H9 (cell line): ENCODE data around the gene DDRGK1. TPM values are rescaled to one million over a fixed set of nuclear protein-coding genes. Genes with fewer than 3 reads are reported as not detected.

Experiments used
- DNase-seq: peaks from one replicate; pipeline ENCODE4 v3.0.0-alpha.2; 2017
- H2AFZ ChIP-seq: one replicate; pipeline ENCODE4 v1.6.1; 2013; ENCODE audit warnings: mild to moderate bottlenecking, low read length, control low read depth, moderate library complexity
- H2AK5ac ChIP-seq: 2 replicates; pipeline ENCODE4 v1.6.1; 2013; ENCODE audit warnings: low read length, control low read depth, mixed read lengths; ENCODE audit not compliant: insufficient read length
- H2BK120ac ChIP-seq: one replicate; pipeline ENCODE4 v1.6.1; 2013; ENCODE audit warnings: low read depth, mild to moderate bottlenecking, low read length, control low read depth, inconsistent platforms; ENCODE audit not compliant: poor library complexity, severe bottlenecking
- H2BK12ac ChIP-seq: 2 replicates; pipeline ENCODE4 v1.6.1; 2013; ENCODE audit warnings: low read length, control low read depth, mixed read lengths, low read depth; ENCODE audit not compliant: insufficient read length
- H2BK15ac ChIP-seq: 2 replicates; pipeline ENCODE4 v1.6.1; 2013; ENCODE audit warnings: low read depth, low read length, control low read depth
- H2BK20ac ChIP-seq: one replicate; pipeline ENCODE4 v1.6.1; 2013; ENCODE audit warnings: low read depth, mild to moderate bottlenecking, low read length, control low read depth, inconsistent platforms; ENCODE audit not compliant: poor library complexity, severe bottlenecking
- H2BK5ac ChIP-seq: 2 replicates; pipeline ENCODE4 v1.6.1; 2013; ENCODE audit warnings: low read length, control low read depth, mixed read lengths; ENCODE audit not compliant: insufficient read length
- H3K14ac ChIP-seq: 2 replicates; pipeline ENCODE4 v1.6.1; 2013; ENCODE audit warnings: low read length, control low read depth; ENCODE audit not compliant: insufficient read depth
- H3K18ac ChIP-seq: 2 replicates; pipeline ENCODE4 v1.6.1; 2013; ENCODE audit warnings: low read depth, mild to moderate bottlenecking, mixed read lengths, low read length, control low read depth; ENCODE audit not compliant: insufficient read length
- H3K23ac ChIP-seq: 2 replicates; pipeline ENCODE4 v1.6.1; 2013; ENCODE audit warnings: low read length, control low read depth, mixed read lengths, low read depth; ENCODE audit not compliant: insufficient read length
- H3K23me2 ChIP-seq: 2 replicates; pipeline ENCODE4 v1.6.1; 2013; ENCODE audit warnings: low read depth, mild to moderate bottlenecking, mixed read lengths, low read length, control low read depth; ENCODE audit not compliant: insufficient read length, poor library complexity, severe bottlenecking
- H3K27ac ChIP-seq: 2 replicates; pipeline ENCODE4 v1.5.1; 2013; ENCODE audit warnings: low read length, control low read depth, mixed read lengths, low read depth; ENCODE audit not compliant: insufficient read length
- H3K27me3 ChIP-seq: 2 replicates; pipeline ENCODE4 v1.6.1; 2013; ENCODE audit warnings: low read length, control low read depth, inconsistent platforms; ENCODE audit not compliant: insufficient read depth
- H3K4ac ChIP-seq: 2 replicates; pipeline ENCODE4 v1.6.1; 2013; ENCODE audit warnings: low read depth, mild to moderate bottlenecking, control low read depth, inconsistent platforms, low read length, moderate library complexity
- H3K4me1 ChIP-seq: 2 replicates; pipeline ENCODE4 v1.6.1; 2013; ENCODE audit warnings: low read length, control low read depth, inconsistent platforms; ENCODE audit not compliant: insufficient read depth
- H3K4me2 ChIP-seq: 2 replicates; pipeline ENCODE4 v1.6.1; 2013; ENCODE audit warnings: low read length, control low read depth, mixed read lengths; ENCODE audit not compliant: insufficient read length, insufficient read depth
- H3K56ac ChIP-seq: 2 replicates; pipeline ENCODE4 v1.6.1; 2013; ENCODE audit warnings: low read depth, mild to moderate bottlenecking, mixed read lengths, low read length, control low read depth; ENCODE audit not compliant: insufficient read length
- H3K79me1 ChIP-seq: 2 replicates; pipeline ENCODE4 v1.6.1; 2013; ENCODE audit warnings: low read depth, mild to moderate bottlenecking, moderate library complexity, low read length, control low read depth, inconsistent platforms; ENCODE audit not compliant: insufficient read depth, poor library complexity, severe bottlenecking
- H3K79me2 ChIP-seq: 2 replicates; pipeline ENCODE4 v1.6.1; 2013; ENCODE audit warnings: low read length, control low read depth, inconsistent platforms; ENCODE audit not compliant: insufficient read depth
- H3K9ac ChIP-seq: 2 replicates; pipeline ENCODE4 v1.6.1; 2013; ENCODE audit warnings: low read length, control low read depth, mixed read lengths; ENCODE audit not compliant: insufficient read length; ENCODE audit errors: extremely low read depth
- H3K9me3 ChIP-seq: one replicate; pipeline ENCODE4 v1.6.1; 2013; ENCODE audit warnings: low read depth, low read length, inconsistent platforms; ENCODE audit not compliant: control insufficient read depth
- H3T11ph ChIP-seq: one replicate; pipeline ENCODE4 v1.6.1; 2013; ENCODE audit warnings: mild to moderate bottlenecking, low read length, control low read depth, inconsistent platforms
- H4K20me1 ChIP-seq: one replicate; pipeline ENCODE4 v1.6.1; 2013; ENCODE audit not compliant: control insufficient read depth, insufficient read length, insufficient read depth
- H4K5ac ChIP-seq: 2 replicates; pipeline ENCODE4 v1.6.1; 2013; ENCODE audit warnings: low read depth, mild to moderate bottlenecking, mixed read lengths, low read length, control low read depth; ENCODE audit not compliant: insufficient read length
- H4K8ac ChIP-seq: replicated peaks from 2 replicates; pipeline ENCODE4 v1.6.1; 2013; ENCODE audit warnings: low read length, control low read depth, mixed read lengths, low read depth; ENCODE audit not compliant: insufficient read length
- H4K91ac ChIP-seq: 2 replicates; pipeline ENCODE4 v1.6.1; 2013; ENCODE audit warnings: low read depth, mild to moderate bottlenecking, moderate library complexity, mixed read lengths, low read length, control low read depth; ENCODE audit not compliant: insufficient read length
- H3K27ac Mint-ChIP-seq, 3 experiments: 2 replicates in 2 of 3; 3 replicates in 1 of 3; pipeline ENCODE4 v1.8.0; 2020 to 2021; ENCODE audit warnings: mixed read lengths in 3 of 3, mild to moderate bottlenecking in 1 of 3, moderate library complexity in 1 of 3
- H3K27me3 Mint-ChIP-seq: 2 replicates; pipeline ENCODE4 v1.8.0; 2021; ENCODE audit warnings: low read depth, mild to moderate bottlenecking, moderate library complexity, mixed read lengths
- H3K36me3 Mint-ChIP-seq, 3 experiments: 2 replicates in 2 of 3; 3 replicates in 1 of 3; pipeline ENCODE4 v1.8.0; 2020 to 2021; ENCODE audit warnings: low read depth in 3 of 3, mixed read lengths in 3 of 3; ENCODE audit not compliant: insufficient read depth in 1 of 3
- H3K4me1 Mint-ChIP-seq, 2 experiments: 2 replicates each; pipeline ENCODE4 v1.8.0; 2020; ENCODE audit warnings: mixed read lengths in 2 of 2
- H3K4me3 Mint-ChIP-seq, 2 experiments: 2 replicates in 1 of 2; 3 replicates in 1 of 2; pipeline ENCODE4 v1.8.0; 2020 to 2021; ENCODE audit warnings: mild to moderate bottlenecking in 2 of 2, mixed read lengths in 2 of 2, moderate library complexity in 1 of 2
- H3K9me3 Mint-ChIP-seq, 2 experiments: 2 replicates in 1 of 2; 3 replicates in 1 of 2; pipeline ENCODE4 v1.8.0; 2020; ENCODE audit warnings: mild to moderate bottlenecking in 2 of 2, mixed read lengths in 2 of 2, moderate library complexity in 1 of 2
- WGBS: extraction: QIAGEN DNeasy Blood & Tissue Kit; methylation state at CpG from one replicate; pipeline ENCODE4 v1.1.7; 2013; ENCODE audit warnings: missing lambda C conversion rate, low lambda C conversion rate, mixed read lengths; ENCODE audit not compliant: insufficient read length; ENCODE audit errors: extremely low coverage; 5-methylcytosine and 5-hydroxymethylcytosine counted together
- total RNA-seq: library from RNA; stranded (reverse); gene quantifications from 2 replicates; pipeline ENCODE4 v1.2.1, GENCODE V29; 2021
- TF ChIP-seq, protein P1 (sequence below): fragments of 200-600 bp; sonication (generic); conservative IDR thresholded peaks from 3 replicates; pipeline ENCODE4 v1.8.0; 2021; ENCODE audit warnings: antibody characterized with exemption, mild to moderate bottlenecking

Gene DDRGK1
- total RNA-seq, 1 experiment from 2014 or later, result 58.1 TPM

DNA sequence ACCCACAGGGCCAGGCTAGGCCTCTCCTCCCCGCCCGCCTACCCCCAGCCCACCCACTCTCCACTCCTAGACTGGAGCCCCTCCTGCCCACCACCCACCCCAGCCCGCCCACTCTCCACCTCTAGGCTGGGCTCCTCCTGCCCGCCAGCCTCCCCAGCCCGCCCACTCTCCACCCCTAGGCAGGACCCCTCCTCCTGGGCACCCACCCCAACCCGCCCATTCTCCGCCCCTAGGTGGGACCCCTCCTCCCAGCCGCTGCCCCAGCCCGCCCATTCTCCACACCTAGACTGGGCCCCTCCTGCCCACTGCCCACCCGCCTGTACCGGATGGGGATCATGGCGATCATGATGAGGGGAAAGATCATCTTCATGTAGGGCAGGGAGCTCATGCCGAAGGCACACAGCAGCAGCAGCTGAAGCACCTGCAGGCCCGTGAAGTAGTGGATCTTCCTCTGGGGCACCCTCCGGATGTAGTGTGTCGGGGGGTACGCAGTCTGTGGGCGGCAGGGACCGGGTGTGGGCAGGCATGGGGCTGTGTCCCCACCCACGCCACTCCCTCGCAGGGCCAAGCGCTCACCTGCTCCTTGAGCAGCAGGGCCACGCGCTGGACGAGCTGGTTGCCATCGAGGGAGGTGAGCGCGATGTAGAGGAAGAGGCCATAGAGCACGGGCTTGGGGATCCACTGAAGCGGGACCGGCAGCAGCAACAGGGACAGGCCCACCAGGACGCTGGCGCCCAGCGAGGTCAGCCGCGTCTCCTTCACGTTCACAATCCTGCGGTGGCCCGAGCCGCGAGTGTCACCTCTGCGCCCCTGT is 23.7 kb upstream of the DDRGK1 start:
- H4K8ac ChIP-seq, result no peak overlapping the region
- peaks cover 4 to 41% (median 8%) of the 10 kb centered on the region in 3 experiments; a peak in 4 of 7 replicates for H3K36me3 Mint-ChIP-seq
- TF ChIP-seq, protein P1, sequence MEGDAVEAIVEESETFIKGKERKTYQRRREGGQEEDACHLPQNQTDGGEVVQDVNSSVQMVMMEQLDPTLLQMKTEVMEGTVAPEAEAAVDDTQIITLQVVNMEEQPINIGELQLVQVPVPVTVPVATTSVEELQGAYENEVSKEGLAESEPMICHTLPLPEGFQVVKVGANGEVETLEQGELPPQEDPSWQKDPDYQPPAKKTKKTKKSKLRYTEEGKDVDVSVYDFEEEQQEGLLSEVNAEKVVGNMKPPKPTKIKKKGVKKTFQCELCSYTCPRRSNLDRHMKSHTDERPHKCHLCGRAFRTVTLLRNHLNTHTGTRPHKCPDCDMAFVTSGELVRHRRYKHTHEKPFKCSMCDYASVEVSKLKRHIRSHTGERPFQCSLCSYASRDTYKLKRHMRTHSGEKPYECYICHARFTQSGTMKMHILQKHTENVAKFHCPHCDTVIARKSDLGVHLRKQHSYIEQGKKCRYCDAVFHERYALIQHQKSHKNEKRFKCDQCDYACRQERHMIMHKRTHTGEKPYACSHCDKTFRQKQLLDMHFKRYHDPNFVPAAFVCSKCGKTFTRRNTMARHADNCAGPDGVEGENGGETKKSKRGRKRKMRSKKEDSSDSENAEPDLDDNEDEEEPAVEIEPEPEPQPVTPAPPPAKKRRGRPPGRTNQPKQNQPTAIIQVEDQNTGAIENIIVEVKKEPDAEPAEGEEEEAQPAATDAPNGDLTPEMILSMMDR, result no peak
- DNase-seq, result peak; percentile 63
- no peaks in the 10 kb centered on the region for H3K9me3 ChIP-seq
- no peak overlapping the region for H2AFZ ChIP-seq
- H3K4me1 Mint-ChIP-seq, result no peaks in the 10 kb centered on the region
- no peaks in the 10 kb centered on the region for H3K79me1 ChIP-seq
- no peak overlapping the region for H3K4me2 ChIP-seq
- H3K56ac ChIP-seq, result no peak overlapping the region
- no peaks in the 10 kb centered on the region for H3K23me2 ChIP-seq
- no peak overlapping the region for H2BK5ac ChIP-seq
- no peak overlapping the region for H3K14ac ChIP-seq
- H3K27me3 ChIP-seq, result no peaks in the 10 kb centered on the region
- H4K5ac ChIP-seq, result no peak overlapping the region
- H3K9ac ChIP-seq, result no peak overlapping the region
- no peak overlapping the region for H3K27ac Mint-ChIP-seq
- H2BK15ac ChIP-seq, result no peak overlapping the region
- no peak overlapping the region for H3K18ac ChIP-seq
- H2BK120ac ChIP-seq, result no peak overlapping the region
- no peak overlapping the region for H4K91ac ChIP-seq
- no peaks in the 10 kb centered on the region for H4K20me1 ChIP-seq
- no peak overlapping the region for H3K27ac ChIP-seq
- no peak overlapping the region for H3T11ph ChIP-seq
- no peaks in the 10 kb centered on the region for H3K4me1 ChIP-seq
- no peak overlapping the region for H3K23ac ChIP-seq
- H3K79me2 ChIP-seq, result no peaks in the 10 kb centered on the region
- H3K4ac ChIP-seq, result no peak overlapping the region
- no peaks in the 10 kb centered on the region for H3K9me3 Mint-ChIP-seq
- no CpG with 5 or more reads among the region's 42 CpGs for WGBS
- H3K4me3 Mint-ChIP-seq, result no peak overlapping the region
- no peak overlapping the region for H2BK12ac ChIP-seq
- H2BK20ac ChIP-seq, result no peak overlapping the region
- no peaks in the 10 kb centered on the region for H3K27me3 Mint-ChIP-seq
- H2AK5ac ChIP-seq, result no peak overlapping the region
